Heart left ventricle (tissue), 16 donors: ENCODE results near the gene HNRNPR. TPM values are rescaled to one million over a fixed set of nuclear protein-coding genes. Genes with fewer than 3 reads are reported as not detected.
A peak's percentile ranks its signal among the peaks of the same experiment; 100 is the strongest.

Experiments
- ATAC-seq, 4 donors: fragments of 200-7000 bp; cut with Tn5 transposase; one replicate each; pipeline ENCODE4 v1.9.1; 2020 to 2022; ENCODE audit warnings: moderate library complexity in 4 of 4, mild to moderate bottlenecking in 3 of 4, moderate number of reproducible peaks in 1 of 4
- DNase-seq, 5 donors: peaks; one replicate each; pipeline ENCODE4 v3.0.0-alpha.2; 2020
- H3K27ac ChIP-seq, 12 donors: fragments of 200-600 bp; sonication (generic) in 4 of 12; one replicate each; pipeline versions ENCODE4 v1.5.0 to v1.8.0; 2016 to 2022; ENCODE audit warnings: mild to moderate bottlenecking in 2 of 12
- H3K27me3 ChIP-seq, 9 donors: fragments of 200-600 bp; sonication (generic) in 2 of 9; one replicate each; pipeline versions ENCODE4 v1.5.1 to v1.8.0; 2016 to 2022; ENCODE audit warnings: mild to moderate bottlenecking in 3 of 9
- H3K36me3 ChIP-seq, 9 donors: fragments of 200-600 bp; sonication (generic) in 2 of 9; one replicate each; pipeline versions ENCODE4 v1.5.0 to v1.8.0; 2018 to 2022; ENCODE audit warnings: mild to moderate bottlenecking in 2 of 9
- H3K4me1 ChIP-seq, 12 donors: fragments of 200-600 bp; sonication (generic) in 4 of 12; one replicate each; pipeline versions ENCODE4 v1.5.0 to v1.8.0; 2016 to 2022; ENCODE audit warnings: mild to moderate bottlenecking in 3 of 12
- H3K4me3 ChIP-seq, 12 donors: fragments of 200-600 bp; sonication (generic) in 4 of 12; one replicate each; pipeline versions ENCODE4 v1.5.0 to v1.8.0; 2017 to 2022; ENCODE audit warnings: mild to moderate bottlenecking in 9 of 12, moderate library complexity in 4 of 12
- H3K9me3 ChIP-seq, 12 donors: fragments of 200-600 bp; sonication (generic) in 4 of 12; one replicate each; pipeline versions ENCODE4 v1.5.0 to v1.8.0; 2016 to 2022; ENCODE audit warnings: mild to moderate bottlenecking in 1 of 12
- POLR2A ChIP-seq, 2 donors: fragments of 450-650 bp; IDR thresholded peaks; one replicate each; pipeline ENCODE4 v1.6.1; 2017; ENCODE audit warnings: antibody characterized with exemption in 2 of 2, mild to moderate bottlenecking in 2 of 2, moderate library complexity in 2 of 2
- WGBS, 4 donors: extraction: QIAGEN DNeasy Blood & Tissue Kit in 2 of 4; methylation state at CpG; one replicate each; pipeline versions ENCODE4 v1.1.5 to v1.1.7; 2013 to 2018; 5-methylcytosine and 5-hydroxymethylcytosine counted together
- intact Hi-C, 10 donors: fragments of 100-400 bp; cut with DNase I; formaldehyde crosslinking; loops; one replicate each; pipeline versions ENCODE4 v1.11.1 to v1.14.2; 2022
- polyA plus RNA-seq, 2 donors: library from polyadenylated mRNA; stranded (reverse); fragments of 200-250 nt; gene quantifications; one replicate each; pipeline ENCODE4 v1.2.3, GENCODE V29; 2013
- total RNA-seq, 9 donors: library from RNA; depleted of rRNA in 2 of 9; stranded (reverse); fragments of >200 nt in 2 of 9; fragmentation: NEBNext Ultra II Directional in 3 of 9; extraction: Animal tissue kit (Norgen Biotek cat#: 25700) in 3 of 9; gene quantifications; one replicate each; pipeline versions ENCODE4 v1.1.0 to v1.2.4, GENCODE V29; 2016 to 2023
- TF ChIP-seq, protein P1 (sequence below), 12 donors: fragments of 200-600 bp; sonication (generic) in 4 of 12; IDR thresholded peaks; one replicate each; pipeline versions ENCODE4 v1.5.0 to v1.8.0; 2018 to 2022; ENCODE audit warnings: antibody characterized with exemption in 12 of 12, mild to moderate bottlenecking in 5 of 12
- donor health status: ischemic (EF 13 %, LVEDD 7.1; RV severe dilation, severe dysfunction).
- donor health status: healthy with polysubstance abuse.
- donor health status: DM: no; HTN: yes; CAD: no.
- donor health status: DM: no; HTN: no; CAD: no.
- donor health status: ischemic (EF 25% LVEDD 6.9; RV normal size, moderate dysfunction).
- donor health status: ischemic (EF 25% LVEDD 5.7; RV mildly dilated, moderate dysfunction).
- donor health status: healthy.
- donor health status: DM: yes; HTN: yes; CAD: no.
- donor health status: ischemic (EF 35%, LVEDD 5.7; RV mildly dilated, moderate dysfunction).
- donor health status: nonischemic (EF 11% LVEDD 7.7; RV severe dilation, severe dysfunction).
- donor health status: DM: yes; HTN: yes; CAD: no.
- donor health status: PGD.
- donor health status: ischemic (EF 29% LVEDD 5.4; RV normal size, mild dysfunction).
- donor health status: nonischemic (EF 23%, LVEDD 6.1; RV moderate dilation, normal function).

HNRNPR gene
- total and polyA plus RNA-seq, 11 donors: 38.0 to 96.1 (median 69.2) TPM

DNA sequence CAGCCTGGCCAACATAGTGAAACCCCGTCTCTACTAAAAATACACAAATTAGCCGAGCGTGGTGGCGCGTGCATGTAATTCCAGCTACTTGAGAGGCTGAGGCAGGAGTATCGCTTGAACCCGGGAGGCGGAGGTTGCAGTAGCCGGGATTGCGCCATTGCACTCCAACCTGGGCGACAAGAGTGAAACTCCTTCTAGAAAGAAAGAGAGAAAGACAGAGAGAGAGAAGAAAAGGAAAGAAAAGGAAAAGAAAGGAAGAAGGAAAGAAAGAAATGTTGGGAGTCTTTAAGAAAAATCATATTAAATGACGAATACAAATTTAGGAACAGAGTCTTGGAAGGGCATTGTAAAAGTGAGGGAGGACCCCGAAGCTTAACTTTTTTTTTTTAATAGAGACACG, 1.8 kb upstream of the HNRNPR start:
- WGBS, 4 donors: 96 to 98% (median 97%) methylated on average over 14 of the region's 14 CpGs
- TF ChIP-seq, protein P1, sequence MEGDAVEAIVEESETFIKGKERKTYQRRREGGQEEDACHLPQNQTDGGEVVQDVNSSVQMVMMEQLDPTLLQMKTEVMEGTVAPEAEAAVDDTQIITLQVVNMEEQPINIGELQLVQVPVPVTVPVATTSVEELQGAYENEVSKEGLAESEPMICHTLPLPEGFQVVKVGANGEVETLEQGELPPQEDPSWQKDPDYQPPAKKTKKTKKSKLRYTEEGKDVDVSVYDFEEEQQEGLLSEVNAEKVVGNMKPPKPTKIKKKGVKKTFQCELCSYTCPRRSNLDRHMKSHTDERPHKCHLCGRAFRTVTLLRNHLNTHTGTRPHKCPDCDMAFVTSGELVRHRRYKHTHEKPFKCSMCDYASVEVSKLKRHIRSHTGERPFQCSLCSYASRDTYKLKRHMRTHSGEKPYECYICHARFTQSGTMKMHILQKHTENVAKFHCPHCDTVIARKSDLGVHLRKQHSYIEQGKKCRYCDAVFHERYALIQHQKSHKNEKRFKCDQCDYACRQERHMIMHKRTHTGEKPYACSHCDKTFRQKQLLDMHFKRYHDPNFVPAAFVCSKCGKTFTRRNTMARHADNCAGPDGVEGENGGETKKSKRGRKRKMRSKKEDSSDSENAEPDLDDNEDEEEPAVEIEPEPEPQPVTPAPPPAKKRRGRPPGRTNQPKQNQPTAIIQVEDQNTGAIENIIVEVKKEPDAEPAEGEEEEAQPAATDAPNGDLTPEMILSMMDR (IDR thresholded peaks at IDR 0.05): no peak
- TF ChIP-seq POLR2A (IDR thresholded peaks at IDR 0.05): no peak
- no peaks in the 10 kb centered on the region for H3K9me3 ChIP-seq
- peaks cover 0 to 33% (median 23%) of the 10 kb centered on the region in 12 donors for H3K4me1 ChIP-seq
- H3K4me3 ChIP-seq: no peak overlapping the region
- H3K36me3 ChIP-seq: no peaks in the 10 kb centered on the region
- DNase-seq (no peak), ATAC-seq (no peak)
- no peaks in the 10 kb centered on the region for H3K27me3 ChIP-seq
- H3K27ac ChIP-seq: peak overlapping the region in 1 of 12 donors; percentile 99
- intact Hi-C loops: loop anchor here in 8 of 10 donors (2.0 to 10.0 kb wide), 8 partner anchors 21 to 189 kb away; partner anchors contain the start of genes ASAP3 (in 2 of the 8), E2F2 (in 1 of the 8) and ZNF436 (in 1 of the 8)

DNA sequence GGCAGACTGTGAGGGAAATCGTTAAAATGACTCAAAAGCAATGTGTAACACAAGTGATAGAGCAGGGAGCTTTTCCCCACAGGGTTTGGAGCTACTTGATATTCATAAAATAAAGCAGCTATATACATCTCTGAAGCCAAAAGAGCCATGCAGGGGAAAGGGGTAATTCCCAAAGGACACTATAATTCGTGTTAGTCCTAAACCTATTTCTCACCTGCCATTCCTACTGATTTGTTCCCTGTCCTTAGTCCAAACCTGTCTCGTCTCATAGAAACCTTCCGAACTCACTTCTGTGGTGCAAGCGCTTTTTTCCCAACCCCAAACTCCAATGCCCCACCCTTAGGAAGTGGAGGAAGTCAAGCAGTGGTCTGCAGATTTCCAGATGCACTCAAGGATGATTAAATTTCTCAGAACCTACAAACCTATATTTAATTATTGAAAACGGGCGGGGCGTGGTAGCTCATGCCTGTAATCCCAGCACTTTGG, 946 bp upstream of the HNRNPR start:
- Histone ChIP-seq H3K27ac (peak overlapping the region; percentile 84 to 99 (median 94)), H3K36me3 (no peaks in the 10 kb centered on the region), H3K27me3 (no peaks in the 10 kb centered on the region), H3K4me3 (peak overlapping the region; percentile 41 to 95 (median 89)), H3K9me3 (no peaks in the 10 kb centered on the region), H3K4me1 (peaks cover 0 to 42% (median 31%) of the 10 kb centered on the region in 12 donors)
- intact Hi-C loops: loop anchor here in 9 of 10 donors (1.0 to 10.0 kb wide), 14 partner anchors 22 to 190 kb away; partner anchors contain the start of genes ASAP3 (in 3 of the 9), ZNF436 (in 2 of the 9), E2F2 (in 1 of the 9) and TCEA3 (in 1 of the 9)
- WGBS, 4 donors: 21 to 27% (median 24%) methylated on average over 8 of the region's 8 CpGs
- TF ChIP-seq POLR2A (IDR thresholded peaks at IDR 0.05): no peak
- TF ChIP-seq, protein P1 (IDR thresholded peaks at IDR 0.05): no peak
- no peak for ATAC-seq
- no peak for DNase-seq

DNA sequence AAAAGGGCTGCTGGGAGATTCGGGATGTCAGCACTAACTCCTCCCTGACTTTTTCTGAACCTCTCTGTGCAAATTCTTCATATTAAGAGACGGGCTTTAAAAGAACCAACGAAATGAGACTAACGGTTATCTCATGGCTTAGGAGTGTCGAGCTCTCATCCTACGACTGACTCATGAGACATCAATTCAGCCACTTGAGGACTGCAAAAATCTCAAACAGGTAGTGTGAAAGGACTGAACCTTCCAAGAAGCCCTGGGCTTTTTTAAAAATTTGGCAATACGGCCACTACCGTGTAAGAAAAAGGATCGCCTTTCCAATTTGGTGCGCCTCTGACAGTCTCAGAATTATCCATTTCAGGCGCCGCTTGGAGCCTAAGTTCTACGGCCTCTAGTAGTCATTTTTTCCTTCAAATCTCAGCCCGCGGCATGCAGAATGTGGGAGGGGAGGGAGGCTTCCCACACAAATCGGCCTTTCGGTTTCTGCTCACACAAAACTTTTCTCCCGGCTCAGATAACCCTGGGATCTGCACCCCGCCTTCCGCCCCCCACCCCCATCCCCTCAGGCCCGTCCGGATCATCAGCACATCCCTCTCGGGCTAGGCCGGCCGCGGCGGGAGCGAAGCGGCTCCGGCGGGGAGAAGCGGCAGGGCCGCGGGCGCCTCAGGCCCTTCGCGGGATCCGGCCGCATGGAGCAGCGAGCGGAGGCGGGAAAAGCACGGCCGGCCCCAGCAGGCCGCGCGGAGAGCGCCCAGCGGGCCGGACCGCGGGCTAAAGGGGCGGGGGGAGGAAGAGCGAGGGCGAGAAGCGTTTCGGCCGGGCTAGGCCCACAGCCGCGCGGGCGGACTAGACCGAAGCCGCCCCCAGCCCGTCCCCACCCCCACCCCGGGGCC, 618 bp downstream of the HNRNPR start:
- no peaks in the 10 kb centered on the region for H3K9me3 ChIP-seq
- H3K4me3 ChIP-seq: peak overlapping the region; percentile 73 to 95 (median 89)
- H3K4me1 ChIP-seq: peaks cover 0 to 57% (median 43%) of the 10 kb centered on the region in 12 donors
- peak overlapping the region; percentile 84 to 99 (median 94) for H3K27ac ChIP-seq
- peak in 1 of 5 donors; percentile 35 for DNase-seq
- peaks cover 0 to 1% (median 0%) of the 10 kb centered on the region in 9 donors for H3K36me3 ChIP-seq
- intact Hi-C loops: loop anchor here in 9 of 10 donors (1.0 to 10.0 kb wide), 14 partner anchors 23 to 191 kb away; partner anchors contain the start of genes ASAP3 (in 3 of the 9), ZNF436 (in 2 of the 9), E2F2 (in 1 of the 9) and TCEA3 (in 1 of the 9)
- 0% methylated on average over 41 to 66 of the region's 66 CpGs for WGBS, 4 donors
- H3K27me3 ChIP-seq: no peaks in the 10 kb centered on the region
- ATAC-seq: peak in 2 of 4 donors; percentile 50 to 59
- TF ChIP-seq, protein P1 (IDR thresholded peaks at IDR 0.05): no peak
- no peak for TF ChIP-seq POLR2A (IDR thresholded peaks at IDR 0.05)
